ENCODE data around the gene CTR9. TPM values are rescaled to one million over a fixed set of nuclear protein-coding genes. Genes with fewer than 3 reads are reported as not detected.

The CTR9 gene
- 10 to 100 TPM; 45.3 to 47.6 TPM for total RNA-seq

GRCh38 chr11:10750838-10751580, at the start of gene CTR9:
TSS of gene CTR9 (plus strand) at chr11:10751246. CDS start at chr11:10751413, 167 bp downstream.
- H3K9me3 Mint-ChIP-seq: no peaks in the 10 kb centered on the region
- peaks cover 8% of the 10 kb centered on the region for H3K36me3 Mint-ChIP-seq
- peaks cover 22% of the 10 kb centered on the region for H3K4me1 Mint-ChIP-seq
- no peaks in the 10 kb centered on the region for H3K27me3 Mint-ChIP-seq
- POLR2A ChIA-PET: interaction anchor here (0.8 to 2.9 kb wide), 8 partner anchors 13 to 299 kb away, joined by 3 to 19 read pairs (median 4); partner anchors contain the start of genes EIF4G2 and ZBED5
- DNase-seq (peak; percentile 94), ATAC-seq (ENCODE audit: low read depth) (peak; percentile 88)
- H3K4me3 Mint-ChIP-seq: peak within 1 kb of the TSS; percentile 87
- H3K27ac Mint-ChIP-seq: peak within 1 kb of the TSS; percentile 84

GRCh38 chr11:10701982-10702381, 49.1 kb upstream of the CTR9 start:
- POLR2A ChIA-PET: no interaction called here
- H3K9me3 Mint-ChIP-seq: no peaks in the 10 kb centered on the region
- no peak overlapping the region for H3K4me3 Mint-ChIP-seq
- ATAC-seq (ENCODE audit: low read depth): no peak
- no peaks in the 10 kb centered on the region for H3K4me1 Mint-ChIP-seq
- H3K36me3 Mint-ChIP-seq: no peaks in the 10 kb centered on the region
- no peak overlapping the region for H3K27ac Mint-ChIP-seq
- DNase-seq: no peak
- H3K27me3 Mint-ChIP-seq: peaks cover 15% of the 10 kb centered on the region

GRCh38 chr11:10708131-10708530, 42.9 kb upstream of the CTR9 start:
- H3K4me1 Mint-ChIP-seq: no peaks in the 10 kb centered on the region

GRCh38 chr11:10709299-10710086, 41.6 kb upstream of the CTR9 start:
- Mint-ChIP-seq H3K27me3 (peaks cover 7% of the 10 kb centered on the region), H3K9me3 (no peaks in the 10 kb centered on the region), H3K4me1 (no peaks in the 10 kb centered on the region), H3K4me3 (no peak overlapping the region), H3K27ac (no peak overlapping the region), H3K36me3 (no peaks in the 10 kb centered on the region)
- POLR2A ChIA-PET: no interaction called here
- ATAC-seq (ENCODE audit: low read depth) (no peak), DNase-seq (no peak)

More at GRCh38 chr11:10708131-10708530, 42.9 kb upstream of the CTR9 start:
- Mint-ChIP-seq H3K9me3 (no peaks in the 10 kb centered on the region), H3K36me3 (no peaks in the 10 kb centered on the region), H3K27ac (no peak overlapping the region), H3K4me3 (no peak overlapping the region), H3K27me3 (peaks cover 11% of the 10 kb centered on the region)
- no peak for ATAC-seq (ENCODE audit: low read depth)
- POLR2A ChIA-PET: no interaction called here
- no peak for DNase-seq

GRCh38 chr11:10715571-10715970, 35.5 kb upstream of the CTR9 start:
- no peak overlapping the region for H3K27ac Mint-ChIP-seq
- ATAC-seq (ENCODE audit: low read depth) (no peak), DNase-seq (no peak)
- H3K27me3 Mint-ChIP-seq: peaks cover 19% of the 10 kb centered on the region
- POLR2A ChIA-PET: no interaction called here
- H3K36me3 Mint-ChIP-seq: no peaks in the 10 kb centered on the region
- H3K9me3 Mint-ChIP-seq: no peaks in the 10 kb centered on the region
- H3K4me1 Mint-ChIP-seq: no peaks in the 10 kb centered on the region
- H3K4me3 Mint-ChIP-seq: no peak overlapping the region

GRCh38 chr11:10716122-10716521, 34.9 kb upstream of the CTR9 start:
- POLR2A ChIA-PET: no interaction called here
- Mint-ChIP-seq H3K36me3 (no peaks in the 10 kb centered on the region), H3K9me3 (no peaks in the 10 kb centered on the region), H3K27me3 (peaks cover 19% of the 10 kb centered on the region), H3K4me1 (no peaks in the 10 kb centered on the region), H3K27ac (no peak overlapping the region), H3K4me3 (no peak overlapping the region)
- DNase-seq: no peak
- ATAC-seq (ENCODE audit: low read depth): no peak

GRCh38 chr11:10716543-10717259, 34.3 kb upstream of the CTR9 start:
- Mint-ChIP-seq H3K4me1 (no peaks in the 10 kb centered on the region), H3K9me3 (no peaks in the 10 kb centered on the region), H3K4me3 (no peak overlapping the region), H3K27me3 (peaks cover 19% of the 10 kb centered on the region), H3K36me3 (no peaks in the 10 kb centered on the region), H3K27ac (no peak overlapping the region)
- POLR2A ChIA-PET: no interaction called here
- no peak for ATAC-seq (ENCODE audit: low read depth)
- DNase-seq: no peak

GRCh38 chr11:10719616-10720015, 31.4 kb upstream of the CTR9 start:
- Mint-ChIP-seq H3K4me1 (peaks cover 1% of the 10 kb centered on the region), H3K36me3 (no peaks in the 10 kb centered on the region), H3K9me3 (no peaks in the 10 kb centered on the region), H3K4me3 (no peak overlapping the region), H3K27me3 (peaks cover 32% of the 10 kb centered on the region), H3K27ac (no peak overlapping the region)
- POLR2A ChIA-PET: no interaction called here
- DNase-seq (no peak), ATAC-seq (ENCODE audit: low read depth) (no peak)

GRCh38 chr11:10720881-10721376, 30.1 kb upstream of the CTR9 start:
- no peaks in the 10 kb centered on the region for H3K9me3 Mint-ChIP-seq
- DNase-seq (no peak), ATAC-seq (ENCODE audit: low read depth) (no peak)
- no peak overlapping the region for H3K27ac Mint-ChIP-seq
- no peaks in the 10 kb centered on the region for H3K36me3 Mint-ChIP-seq
- H3K27me3 Mint-ChIP-seq: peaks cover 34% of the 10 kb centered on the region
- H3K4me1 Mint-ChIP-seq: peaks cover 10% of the 10 kb centered on the region
- no peak overlapping the region for H3K4me3 Mint-ChIP-seq
- POLR2A ChIA-PET: interaction anchor here (0.6 kb wide), 1 partner anchor 49 kb away, joined by 3 read pairs; no protein-coding TSS in a partner anchor

GRCh38 chr11:10722307-10722706, 28.7 kb upstream of the CTR9 start:
- peaks cover 14% of the 10 kb centered on the region for H3K4me1 Mint-ChIP-seq
- H3K27me3 Mint-ChIP-seq: peaks cover 28% of the 10 kb centered on the region
- no peaks in the 10 kb centered on the region for H3K36me3 Mint-ChIP-seq
- no peak for DNase-seq
- POLR2A ChIA-PET: no interaction called here
- no peaks in the 10 kb centered on the region for H3K9me3 Mint-ChIP-seq
- H3K27ac Mint-ChIP-seq: no peak overlapping the region
- no peak overlapping the region for H3K4me3 Mint-ChIP-seq
- ATAC-seq (ENCODE audit: low read depth): no peak

- Mint-ChIP-seq H3K4me3 (no peak overlapping the region), H3K9me3 (no peaks in the 10 kb centered on the region), H3K36me3 (no peaks in the 10 kb centered on the region), H3K27me3 (peaks cover 33% of the 10 kb centered on the region), H3K4me1 (peaks cover 17% of the 10 kb centered on the region), H3K27ac (no peak overlapping the region)
- DNase-seq (no peak), ATAC-seq (ENCODE audit: low read depth) (peak; percentile 62)
- POLR2A ChIA-PET: interaction anchor here (0.5 kb wide), 1 partner anchor 843 kb away, joined by 3 read pairs; no protein-coding TSS in a partner anchor
Observed at GRCh38 chr11:10725114-10725906, 25.7 kb upstream of the CTR9 start.

GRCh38 chr11:10725907-10726253, 25.2 kb upstream of the CTR9 start:
- Mint-ChIP-seq H3K4me3 (no peak overlapping the region), H3K36me3 (no peaks in the 10 kb centered on the region), H3K27me3 (peaks cover 33% of the 10 kb centered on the region), H3K4me1 (peaks cover 17% of the 10 kb centered on the region), H3K27ac (no peak overlapping the region), H3K9me3 (no peaks in the 10 kb centered on the region)
- DNase-seq: no peak
- POLR2A ChIA-PET: interaction anchor here (0.5 kb wide), 1 partner anchor 843 kb away, joined by 3 read pairs; no protein-coding TSS in a partner anchor
- peak; percentile 21 for ATAC-seq (ENCODE audit: low read depth)
